Heart left ventricle (tissue), 13 donors: ENCODE results near the gene CCDC183.

Experiments used
- POLR2A ChIP-seq, 2 donors: fragments of 450-650 bp; IDR thresholded peaks; one replicate each; pipeline ENCODE4 v1.6.1; 2017; ENCODE audit warnings: antibody characterized with exemption in 2 of 2, mild to moderate bottlenecking in 2 of 2, moderate library complexity in 2 of 2
- TF ChIP-seq, protein P1 (sequence below), 12 donors: fragments of 200-600 bp; sonication (generic) in 4 of 12; IDR thresholded peaks; one replicate each; pipeline versions ENCODE4 v1.5.0 to v1.8.0; 2018 to 2022; ENCODE audit warnings: antibody characterized with exemption in 12 of 12, mild to moderate bottlenecking in 5 of 12
- donor health status: ischemic (EF 13 %, LVEDD 7.1; RV severe dilation, severe dysfunction).
- donor health status: DM: no; HTN: yes; CAD: no.
- donor health status: DM: no; HTN: no; CAD: no.
- donor health status: ischemic (EF 25% LVEDD 6.9; RV normal size, moderate dysfunction).
- donor health status: ischemic (EF 25% LVEDD 5.7; RV mildly dilated, moderate dysfunction).
- donor health status: ischemic (EF 35%, LVEDD 5.7; RV mildly dilated, moderate dysfunction).
- donor health status: nonischemic (EF 11% LVEDD 7.7; RV severe dilation, severe dysfunction).
- donor health status: DM: yes; HTN: yes; CAD: no.
- donor health status: PGD.
- donor health status: ischemic (EF 29% LVEDD 5.4; RV normal size, mild dysfunction).
- donor health status: nonischemic (EF 23%, LVEDD 6.1; RV moderate dilation, normal function).

DNA sequence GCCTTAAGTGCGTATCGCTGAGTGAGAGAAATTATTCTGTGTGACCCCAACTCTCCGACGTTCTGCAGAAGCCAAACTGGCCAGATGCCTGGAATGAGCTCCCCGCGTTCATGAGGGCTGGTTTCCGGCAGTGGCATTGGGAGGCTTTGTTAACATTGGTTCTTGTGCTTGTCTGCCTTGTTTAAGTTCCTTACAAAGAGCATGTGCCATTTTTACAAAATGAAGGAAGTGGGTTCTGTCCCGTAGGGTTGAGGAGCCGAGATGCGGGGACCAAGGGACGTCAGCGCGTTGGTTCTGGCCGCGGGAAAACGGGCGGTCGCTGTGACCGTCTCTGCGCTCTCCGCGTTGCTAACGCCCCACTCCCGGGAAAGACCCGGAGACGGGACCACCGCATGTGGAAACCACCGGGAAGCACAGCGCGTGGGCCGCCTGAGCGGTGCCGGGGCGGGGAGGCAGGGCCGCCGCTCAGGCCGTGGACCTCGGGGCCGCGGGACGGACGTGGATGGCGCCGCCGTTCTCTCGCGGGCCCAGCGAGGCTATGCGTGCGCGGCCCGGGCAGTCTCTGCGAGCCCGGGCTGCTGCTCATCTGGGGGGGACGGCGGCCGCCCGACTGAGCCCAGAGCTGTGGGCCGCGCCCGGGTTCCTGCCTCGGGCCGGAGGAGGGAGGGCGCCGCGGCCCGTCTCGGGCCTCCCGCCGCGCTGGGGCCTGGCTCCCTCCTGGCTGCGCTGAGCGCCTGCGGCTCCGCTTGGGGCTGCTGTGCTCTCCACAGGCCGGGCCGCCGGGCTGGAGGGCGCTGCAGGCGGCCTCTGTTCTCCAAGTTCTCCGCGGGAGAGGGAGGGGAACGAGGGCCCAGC, 25.1 kb downstream of the CCDC183 start:
- TF ChIP-seq, protein P1, sequence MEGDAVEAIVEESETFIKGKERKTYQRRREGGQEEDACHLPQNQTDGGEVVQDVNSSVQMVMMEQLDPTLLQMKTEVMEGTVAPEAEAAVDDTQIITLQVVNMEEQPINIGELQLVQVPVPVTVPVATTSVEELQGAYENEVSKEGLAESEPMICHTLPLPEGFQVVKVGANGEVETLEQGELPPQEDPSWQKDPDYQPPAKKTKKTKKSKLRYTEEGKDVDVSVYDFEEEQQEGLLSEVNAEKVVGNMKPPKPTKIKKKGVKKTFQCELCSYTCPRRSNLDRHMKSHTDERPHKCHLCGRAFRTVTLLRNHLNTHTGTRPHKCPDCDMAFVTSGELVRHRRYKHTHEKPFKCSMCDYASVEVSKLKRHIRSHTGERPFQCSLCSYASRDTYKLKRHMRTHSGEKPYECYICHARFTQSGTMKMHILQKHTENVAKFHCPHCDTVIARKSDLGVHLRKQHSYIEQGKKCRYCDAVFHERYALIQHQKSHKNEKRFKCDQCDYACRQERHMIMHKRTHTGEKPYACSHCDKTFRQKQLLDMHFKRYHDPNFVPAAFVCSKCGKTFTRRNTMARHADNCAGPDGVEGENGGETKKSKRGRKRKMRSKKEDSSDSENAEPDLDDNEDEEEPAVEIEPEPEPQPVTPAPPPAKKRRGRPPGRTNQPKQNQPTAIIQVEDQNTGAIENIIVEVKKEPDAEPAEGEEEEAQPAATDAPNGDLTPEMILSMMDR (IDR thresholded peaks at IDR 0.05), result peak in 1 of 12 donors; percentile 9
- TF ChIP-seq POLR2A (IDR thresholded peaks at IDR 0.05), result no peak
